NCI-H1436 treated with DMSO at 0.1 percent for 48 hours (cell line): ENCODE measurements around the gene SAMD13.

ENCODE experiments used
- DNase-seq: peaks from one replicate; lab custom pipeline; 2025; lab: John Stamatoyannopoulos, UW

SAMD13 gene

GRCh38 chr1:84373436-84374141, 72.1 kb downstream of the SAMD13 start:
- DNase-seq: no peak

GRCh38 chr1:84374991-84375696, 73.6 kb downstream of the SAMD13 start:
- no peak for DNase-seq

GRCh38 chr1:84376000-84376910, 74.7 kb downstream of the SAMD13 start:
- no peak for DNase-seq

DNA sequence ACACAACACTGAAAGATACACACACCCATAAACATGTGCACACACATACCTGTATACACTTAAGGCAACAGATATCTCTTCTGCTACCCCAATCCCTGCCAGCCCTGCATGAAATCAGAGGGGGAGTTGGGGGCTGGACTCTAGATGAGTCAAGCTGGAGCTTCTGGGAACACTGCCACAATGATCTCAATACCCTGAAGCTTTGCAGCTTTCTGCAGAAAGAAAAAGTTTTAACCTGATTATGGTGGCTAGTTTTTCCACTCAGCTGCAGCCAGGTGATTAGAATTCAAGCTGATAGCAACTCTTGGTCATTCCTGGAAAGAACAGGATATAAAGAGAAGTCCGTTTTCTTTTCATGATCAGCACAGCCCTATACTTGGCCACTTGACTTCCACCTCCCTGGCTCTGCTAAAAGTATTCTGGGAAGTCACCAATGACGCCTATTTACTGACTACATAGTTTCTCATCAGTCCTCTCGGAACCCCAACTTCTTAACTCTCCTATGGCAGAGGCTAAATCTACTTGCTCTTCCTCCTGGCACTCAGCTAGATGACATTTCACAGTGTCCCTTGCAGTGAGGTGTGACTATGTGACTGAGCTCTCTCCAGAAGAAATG, 76.1 kb downstream of the SAMD13 start:
- no peak for DNase-seq

DNA sequence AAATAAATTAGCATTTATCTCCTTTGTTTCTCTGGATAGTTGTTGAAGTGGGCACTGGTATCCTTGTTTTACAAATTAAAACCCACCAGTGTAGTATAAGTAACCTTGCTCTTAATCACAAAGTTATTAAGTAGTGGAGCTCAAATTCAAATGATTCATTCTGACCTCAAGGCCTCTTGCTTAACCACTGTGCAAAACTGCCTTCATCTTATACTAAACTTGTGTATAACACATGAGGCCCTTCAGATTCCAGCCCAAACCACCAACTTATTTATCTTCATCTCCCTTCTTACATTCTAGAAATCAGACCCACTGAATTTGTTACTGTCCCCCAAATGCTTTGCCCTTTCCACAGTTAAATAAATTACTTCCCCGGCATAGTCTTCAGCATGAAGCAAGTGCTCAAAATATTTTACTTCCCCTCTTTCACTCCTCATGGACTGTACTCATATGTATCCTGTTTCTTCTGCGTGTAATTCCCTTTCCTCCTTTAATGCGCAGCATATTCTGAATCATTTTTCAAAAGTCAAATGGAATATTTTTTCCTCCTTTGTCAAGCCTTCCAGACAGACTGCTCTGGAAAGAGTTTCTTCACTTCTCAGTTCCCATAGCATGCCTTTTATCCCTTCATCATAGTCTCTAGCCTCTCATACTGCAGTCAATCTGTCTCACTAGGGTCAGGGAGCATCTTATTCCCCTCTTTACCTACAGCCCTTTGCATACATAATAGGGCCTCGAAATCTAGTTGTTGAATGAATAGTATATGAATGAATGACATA, 77.8 kb downstream of the SAMD13 start:
- DNase-seq: no peak

DNA sequence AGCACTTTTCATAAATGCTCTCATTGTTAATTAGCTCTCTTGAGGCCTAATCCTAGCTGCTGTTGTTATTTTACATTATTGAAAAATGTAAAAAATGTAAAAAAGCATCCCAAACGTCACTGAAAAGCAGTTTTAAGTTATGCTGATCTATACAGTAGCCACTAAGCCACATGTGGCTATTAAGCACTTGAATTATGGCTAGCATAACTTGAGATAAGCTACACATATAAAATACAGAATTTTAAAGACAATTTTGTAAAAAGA, 78.3 kb downstream of the SAMD13 start:
- DNase-seq: no peak

DNA sequence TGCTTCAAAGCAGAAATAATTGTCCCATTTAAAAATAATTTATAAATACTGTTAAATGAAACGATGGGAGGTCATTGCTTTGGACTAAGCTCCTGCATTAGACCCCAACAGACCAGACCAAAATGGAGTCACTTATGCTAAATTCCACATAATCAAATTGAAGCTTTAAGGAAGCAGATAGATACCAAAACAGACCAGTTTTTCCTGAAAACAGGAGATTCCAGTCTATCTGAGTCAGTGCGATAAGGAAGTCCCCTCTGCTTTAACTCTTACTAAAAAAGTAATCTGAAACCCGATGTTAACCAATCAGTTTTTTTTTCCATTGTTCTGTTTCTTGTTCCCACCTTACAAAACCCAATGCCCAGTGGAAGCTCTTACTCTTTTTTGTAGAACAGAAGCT, 80.6 kb downstream of the SAMD13 start:
- no peak for DNase-seq

- DNase-seq: no peak
These were observed 83.8 kb downstream of the SAMD13 start for GRCh38 chr1:84385347-84385746.

DNA sequence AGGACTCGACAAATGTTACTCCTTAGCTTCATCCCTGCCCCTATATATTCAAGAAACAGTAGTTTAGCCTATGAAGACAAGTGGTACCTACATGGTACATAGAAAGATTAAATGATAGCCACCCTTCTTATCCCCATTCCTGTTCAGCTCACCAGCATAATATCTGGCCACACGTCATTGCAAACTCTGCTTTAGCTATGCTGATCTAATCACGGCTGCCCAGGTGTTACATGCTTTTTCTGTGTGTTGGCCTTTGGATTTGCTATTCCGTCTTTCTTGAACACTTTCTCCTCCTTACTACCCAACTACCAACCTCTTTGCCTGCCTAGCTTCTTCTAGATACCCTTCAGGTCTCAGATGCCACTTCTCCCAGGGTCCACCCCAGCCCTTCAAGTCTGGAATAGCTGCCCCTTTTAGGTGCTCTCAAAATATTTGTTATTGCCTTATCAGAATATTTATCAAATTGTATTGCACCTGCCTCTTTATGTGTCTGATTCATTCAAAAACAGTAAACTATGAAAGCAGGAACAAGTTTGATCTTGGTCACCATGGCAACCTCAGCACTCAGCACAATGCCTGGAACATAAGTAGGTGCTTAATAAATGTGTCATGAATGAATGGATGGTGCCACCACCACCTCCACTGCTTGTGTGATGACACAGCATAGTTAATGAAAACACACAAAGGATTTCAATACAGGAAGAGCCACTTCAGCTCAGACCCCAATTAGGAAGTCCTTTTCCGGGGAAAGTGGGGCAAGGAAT, 85.4 kb downstream of the SAMD13 start:
- no peak for DNase-seq

GRCh38 chr1:84387480-84388163, 86.1 kb downstream of the SAMD13 start:
- no peak for DNase-seq

DNA sequence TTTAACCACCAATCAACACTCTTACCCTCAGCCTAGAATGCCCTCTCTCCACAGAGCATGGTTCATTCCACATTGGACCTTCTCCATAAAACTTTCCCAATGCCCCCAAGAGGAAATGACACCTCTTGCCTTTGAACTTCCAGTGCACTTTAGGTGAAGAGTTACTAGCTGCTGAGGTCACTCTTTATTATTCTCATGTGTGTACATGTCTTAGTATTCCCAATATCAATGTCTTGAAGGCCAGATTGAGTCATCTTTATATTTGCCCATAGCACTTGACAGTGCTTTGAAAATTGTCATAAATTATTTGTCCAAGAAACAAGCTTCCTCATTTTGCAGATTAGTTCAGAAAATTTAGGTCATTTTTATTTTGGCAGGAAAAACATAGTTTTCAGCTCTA, 88.7 kb downstream of the SAMD13 start:
- DNase-seq: no peak

GRCh38 chr1:84398175-84399155, 97.0 kb downstream of the SAMD13 start, which contains the start of gene DNASE2B:
TSS of gene DNASE2B (plus strand) at chr1:84398484. CDS start at chr1:84398565, 81 bp downstream.
- no peak for DNase-seq
